Activated T-helper 2 cell treated with anti-CD3 and anti-CD28 coated beads, Interferon-gamma antibody, Interleukin-2, Interleukin-4, amounts not matched to agents 10 μg/mL and 5 μg/mL and 100 μg/mL, durations not matched to agents 14 hours and 24 hours and 36 hours (primary cell): ENCODE measurements around the gene HTR3C. TPM values are rescaled to one million over a fixed set of nuclear protein-coding genes. Genes with fewer than 3 reads are reported as not detected.
A peak's percentile ranks its signal among the peaks of the same experiment; 100 is the strongest.
"Not testable (repeated sequence)": the region's sequence is repeated elsewhere in the genome, so short reads cannot be mapped to it uniquely, and the experiment has no call there.

Source experiments
- DNase-seq: peaks from one replicate; pipeline ENCODE4 v3.0.0; 2021; ENCODE audit warnings: low spot score
- H3K27ac Mint-ChIP-seq: one replicate; pipeline ENCODE4 v1.8.0; 2021; ENCODE audit warnings: mixed read lengths
- H3K27me3 Mint-ChIP-seq: one replicate; pipeline ENCODE4 v1.8.0; 2021; ENCODE audit warnings: low read depth, mixed read lengths
- H3K36me3 Mint-ChIP-seq: one replicate; pipeline ENCODE4 v1.8.0; 2021; ENCODE audit warnings: low read depth, mixed read lengths
- H3K4me1 Mint-ChIP-seq: one replicate; pipeline ENCODE4 v1.8.0; 2021; ENCODE audit warnings: low read depth, mixed read lengths
- H3K4me3 Mint-ChIP-seq: one replicate; pipeline ENCODE4 v1.8.0; 2021; ENCODE audit warnings: low read depth, mild to moderate bottlenecking, moderate library complexity, mixed read lengths
- H3K9me3 Mint-ChIP-seq: one replicate; pipeline ENCODE4 v1.8.0; 2021; ENCODE audit warnings: mixed read lengths
- intact Hi-C: fragments of 100-400 bp; cut with micrococcal nuclease; formaldehyde crosslinking; loops from one replicate; pipeline ENCODE4 v1.15.1; 2023
- total RNA-seq: library from RNA; stranded (reverse); gene quantifications from 2 replicates; pipeline ENCODE4 v1.2.3, GENCODE V29; 2022

Gene HTR3C, protein sequence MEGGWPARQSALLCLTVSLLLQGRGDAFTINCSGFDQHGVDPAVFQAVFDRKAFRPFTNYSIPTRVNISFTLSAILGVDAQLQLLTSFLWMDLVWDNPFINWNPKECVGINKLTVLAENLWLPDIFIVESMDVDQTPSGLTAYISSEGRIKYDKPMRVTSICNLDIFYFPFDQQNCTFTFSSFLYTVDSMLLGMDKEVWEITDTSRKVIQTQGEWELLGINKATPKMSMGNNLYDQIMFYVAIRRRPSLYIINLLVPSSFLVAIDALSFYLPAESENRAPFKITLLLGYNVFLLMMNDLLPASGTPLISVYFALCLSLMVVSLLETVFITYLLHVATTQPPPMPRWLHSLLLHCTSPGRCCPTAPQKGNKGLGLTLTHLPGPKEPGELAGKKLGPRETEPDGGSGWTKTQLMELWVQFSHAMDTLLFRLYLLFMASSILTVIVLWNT
- total RNA-seq = not detected in 2 replicates

DNA sequence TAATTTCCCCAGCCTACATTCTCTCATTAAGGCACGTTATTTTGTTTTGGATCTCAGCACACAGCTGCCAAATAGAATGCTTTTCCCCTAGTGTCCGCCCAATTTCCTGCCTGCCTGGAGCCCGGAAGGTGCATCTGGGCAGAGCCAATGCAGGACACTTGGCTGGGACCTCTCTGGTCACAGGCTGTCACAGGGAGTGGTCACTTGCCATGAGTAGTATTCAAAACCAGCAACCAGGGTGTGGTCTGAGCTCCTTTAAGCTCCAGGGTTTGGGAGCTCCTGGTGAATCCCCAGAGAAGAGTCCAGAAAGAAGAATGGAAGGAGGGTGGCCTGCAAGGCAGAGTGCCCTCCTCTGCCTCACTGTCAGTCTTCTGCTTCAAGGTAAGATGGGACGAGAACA is at the start of gene HTR3C:
TSS of gene HTR3C (plus strand) at position 281 of the 400 bp plus-strand sequence. CDS start at position 315, 34 bp downstream.
- no peaks in the 10 kb centered on the region for H3K36me3 Mint-ChIP-seq
- intact Hi-C loops = no loop called here

DNA sequence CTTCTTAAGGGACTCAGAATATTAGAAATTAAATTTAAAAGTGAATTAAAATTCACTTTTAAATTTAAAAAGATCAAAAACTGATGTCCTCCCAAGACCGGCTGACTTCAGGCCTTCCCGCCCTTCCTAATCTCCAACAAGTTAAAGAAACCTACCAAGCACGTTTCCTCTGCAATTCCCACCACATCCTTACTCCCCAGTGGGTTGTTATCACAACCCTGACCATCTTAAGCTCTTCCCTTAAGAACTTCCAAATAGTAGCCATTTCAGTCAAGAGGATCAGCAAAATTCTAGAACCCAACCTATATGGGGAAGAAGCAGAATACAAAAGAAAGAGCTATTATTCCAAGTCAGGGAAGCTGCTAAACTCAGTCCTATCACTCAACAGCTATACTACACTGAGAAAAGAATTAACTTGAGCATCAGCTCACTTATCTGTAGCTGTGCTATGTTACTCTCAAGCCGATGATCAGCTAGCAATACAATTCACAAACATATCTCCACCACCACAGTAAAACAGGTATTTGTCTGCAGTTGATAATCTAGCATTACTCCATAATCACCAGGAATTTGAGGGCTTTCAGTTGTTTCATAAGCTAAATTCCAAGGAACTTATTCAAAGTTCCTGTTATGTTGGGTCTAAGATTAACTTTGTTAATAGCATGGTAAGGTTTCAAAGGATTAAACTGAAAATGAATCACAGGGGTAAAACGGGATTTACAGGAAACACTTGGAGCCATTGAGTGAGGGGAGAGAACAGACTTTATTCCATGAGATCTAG is 49.5 kb upstream of the HTR3C start:
- Mint-ChIP-seq H3K4me3 (no peak overlapping the region), H3K27me3 (no peaks in the 10 kb centered on the region), H3K9me3 (no peaks in the 10 kb centered on the region), H3K36me3 (peaks cover 9% of the 10 kb centered on the region), H3K4me1 (peaks cover 8% of the 10 kb centered on the region), H3K27ac (no peak overlapping the region)
- intact Hi-C loops = no loop called here
- no peak for DNase-seq

More for the DNA sequence above, at the start of gene HTR3C:
- no peaks in the 10 kb centered on the region for H3K9me3 Mint-ChIP-seq
- H3K4me1 Mint-ChIP-seq = no peaks in the 10 kb centered on the region
- DNase-seq = no peak
- H3K27ac Mint-ChIP-seq = no peak within 1 kb of the TSS
- H3K27me3 Mint-ChIP-seq = peaks cover 8% of the 10 kb centered on the region
- H3K4me3 Mint-ChIP-seq = no peak within 1 kb of the TSS

DNA sequence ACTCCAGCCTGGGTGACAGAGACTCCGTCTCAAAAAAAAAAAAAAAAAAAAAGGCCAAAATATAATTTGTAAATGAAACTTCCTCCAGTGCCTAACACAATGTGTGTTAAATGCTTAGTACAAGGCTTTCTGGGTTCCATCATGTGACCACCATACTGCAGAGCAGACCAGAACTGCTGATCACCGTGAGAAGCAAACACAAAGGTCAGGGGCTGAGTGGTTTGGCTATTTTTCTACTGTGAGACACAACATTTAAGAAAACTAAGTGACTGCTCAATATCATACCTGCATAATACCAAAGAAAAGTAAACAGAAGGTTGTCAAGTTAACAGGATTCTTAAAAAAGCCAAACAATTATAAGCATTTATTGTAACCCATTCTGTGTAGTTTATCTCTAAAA is 48.4 kb upstream of the HTR3C start:
- peaks cover 8% of the 10 kb centered on the region for H3K4me1 Mint-ChIP-seq
- H3K4me3 Mint-ChIP-seq = no peak overlapping the region
- no peak overlapping the region for H3K27ac Mint-ChIP-seq
- no peaks in the 10 kb centered on the region for H3K9me3 Mint-ChIP-seq
- no peak for DNase-seq
- peaks cover 13% of the 10 kb centered on the region for H3K36me3 Mint-ChIP-seq
- intact Hi-C loops = no loop called here
- H3K27me3 Mint-ChIP-seq = no peaks in the 10 kb centered on the region

DNA sequence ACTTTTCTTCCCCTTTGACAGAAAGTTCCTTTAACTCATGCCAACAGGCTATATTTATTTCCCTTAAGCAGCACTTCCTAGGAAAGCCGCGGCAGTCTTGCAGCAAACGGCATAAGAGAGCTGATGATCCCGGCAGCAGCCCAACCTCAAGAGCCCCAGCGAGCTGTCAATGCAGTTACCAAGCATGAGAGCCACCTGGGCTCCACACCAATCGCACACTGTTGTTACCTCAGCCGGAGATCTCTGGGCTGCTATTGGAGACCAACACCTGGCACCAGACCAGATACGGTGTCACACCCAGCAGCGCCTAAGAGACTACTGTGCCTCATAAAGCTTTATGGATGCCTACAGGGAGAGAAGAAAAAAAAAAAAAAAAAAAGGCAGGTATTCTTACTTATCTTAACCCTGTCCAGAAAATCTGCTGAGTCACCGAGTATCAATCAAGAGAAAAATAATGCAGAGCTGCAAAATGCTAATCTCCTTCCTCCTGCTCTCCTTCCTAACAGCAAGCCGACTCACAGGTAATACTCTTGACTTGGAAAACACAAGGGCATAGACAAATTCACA is 46.8 kb upstream of the HTR3C start:
- H3K4me1 Mint-ChIP-seq = peaks cover 8% of the 10 kb centered on the region
- H3K36me3 Mint-ChIP-seq = peaks cover 14% of the 10 kb centered on the region
- intact Hi-C loops = no loop called here
- H3K9me3 Mint-ChIP-seq = no peaks in the 10 kb centered on the region
- no peaks in the 10 kb centered on the region for H3K27me3 Mint-ChIP-seq
- no peak overlapping the region for H3K4me3 Mint-ChIP-seq
- DNase-seq = no peak
- H3K27ac Mint-ChIP-seq = no peak overlapping the region

DNA sequence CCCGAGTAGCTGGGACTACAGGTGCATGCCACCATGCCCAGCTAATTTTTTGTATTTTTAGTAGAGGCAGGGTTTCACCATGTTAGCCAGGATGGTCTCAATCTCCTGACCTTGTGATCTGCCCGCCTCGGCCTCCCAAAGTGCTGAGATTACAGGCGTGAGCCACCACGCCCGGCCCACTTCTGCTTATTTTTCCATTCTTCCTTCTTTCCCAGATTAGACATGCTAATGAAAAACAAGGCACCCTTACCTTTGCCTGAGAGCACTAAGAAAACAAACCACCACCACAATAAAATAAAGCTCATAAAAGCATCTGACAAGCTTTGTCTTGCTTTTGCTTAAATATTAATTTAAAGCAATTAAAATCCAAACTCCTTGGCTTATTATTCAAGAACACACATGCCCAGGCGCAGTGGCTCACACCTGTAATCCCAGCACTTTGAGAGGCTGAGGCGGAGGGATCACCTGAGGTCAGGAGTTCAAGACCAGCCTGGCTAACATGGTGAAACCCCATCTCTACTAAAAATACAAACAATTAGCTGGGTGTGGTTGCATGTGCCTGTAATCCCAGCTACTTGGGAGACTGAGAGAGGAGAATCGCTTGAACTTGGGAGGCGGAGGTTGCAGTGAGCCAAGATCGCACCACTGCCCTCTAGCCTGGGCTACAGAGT is 45.6 kb upstream of the HTR3C start:
- H3K4me1 Mint-ChIP-seq, DNase-seq, H3K27ac Mint-ChIP-seq, H3K9me3 Mint-ChIP-seq, intact Hi-C loops, H3K27me3 Mint-ChIP-seq, H3K4me3 Mint-ChIP-seq: not testable (repeated sequence)
- peaks cover 14% of the 10 kb centered on the region for H3K36me3 Mint-ChIP-seq

DNA sequence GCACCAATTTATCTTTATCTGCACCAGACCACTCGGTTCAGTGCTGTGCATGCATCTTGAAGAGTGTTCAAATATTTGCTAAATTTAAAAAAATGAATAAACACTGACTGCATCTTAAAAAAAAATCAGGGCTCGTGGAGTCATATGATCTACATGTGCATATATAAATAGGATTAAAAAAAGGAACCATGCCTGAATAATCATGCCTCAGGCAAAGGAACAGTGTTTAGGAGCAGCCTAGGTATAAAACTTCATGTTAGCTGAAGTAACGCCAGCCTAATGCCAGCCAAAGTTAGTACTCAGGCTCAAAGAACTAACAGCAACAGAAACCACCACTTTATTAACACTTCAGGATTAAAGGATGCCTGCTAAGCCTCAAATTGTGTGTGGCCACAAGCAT is 44.7 kb upstream of the HTR3C start:
- intact Hi-C loops = no loop called here
- Mint-ChIP-seq H3K36me3 (peaks cover 16% of the 10 kb centered on the region), H3K4me1 (peaks cover 8% of the 10 kb centered on the region), H3K27ac (no peak overlapping the region), H3K4me3 (no peak overlapping the region), H3K9me3 (no peaks in the 10 kb centered on the region), H3K27me3 (no peaks in the 10 kb centered on the region)
- DNase-seq = no peak

DNA sequence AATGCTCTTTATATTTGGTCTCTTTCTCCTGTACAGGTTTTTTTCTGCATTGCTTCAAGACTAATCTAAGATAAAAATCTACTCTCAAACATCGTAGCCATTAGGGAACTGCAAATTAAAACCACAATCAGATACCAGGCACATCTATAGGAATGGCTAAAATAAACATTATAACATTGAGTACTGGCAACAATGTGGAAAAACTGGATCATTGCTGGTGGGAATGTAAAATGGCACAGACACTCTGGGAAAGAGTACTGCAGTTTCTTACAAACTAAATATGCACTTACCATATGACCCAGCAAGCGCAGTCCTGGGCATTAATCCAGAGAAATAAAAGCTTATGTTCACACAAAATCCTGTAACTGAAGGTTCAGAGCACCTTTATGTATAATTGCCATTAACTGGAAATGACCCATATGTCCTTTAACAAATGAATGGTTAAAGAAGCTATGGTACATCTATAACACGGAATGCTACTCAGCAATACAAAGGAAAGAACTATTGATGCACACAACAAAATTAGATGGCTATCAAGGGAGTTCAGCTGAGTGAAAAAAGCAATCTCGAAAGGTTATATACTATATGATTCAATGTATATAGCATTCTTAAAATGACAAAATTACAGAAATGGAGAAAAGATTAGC is 41.5 kb upstream of the HTR3C start:
- peaks cover 17% of the 10 kb centered on the region for H3K36me3 Mint-ChIP-seq
- intact Hi-C loops = no loop called here
- H3K27me3 Mint-ChIP-seq = peaks cover 1% of the 10 kb centered on the region
- H3K4me3 Mint-ChIP-seq = no peak overlapping the region
- no peak for DNase-seq
- peaks cover 10% of the 10 kb centered on the region for H3K4me1 Mint-ChIP-seq
- H3K27ac Mint-ChIP-seq = no peak overlapping the region
- H3K9me3 Mint-ChIP-seq = no peaks in the 10 kb centered on the region

DNA sequence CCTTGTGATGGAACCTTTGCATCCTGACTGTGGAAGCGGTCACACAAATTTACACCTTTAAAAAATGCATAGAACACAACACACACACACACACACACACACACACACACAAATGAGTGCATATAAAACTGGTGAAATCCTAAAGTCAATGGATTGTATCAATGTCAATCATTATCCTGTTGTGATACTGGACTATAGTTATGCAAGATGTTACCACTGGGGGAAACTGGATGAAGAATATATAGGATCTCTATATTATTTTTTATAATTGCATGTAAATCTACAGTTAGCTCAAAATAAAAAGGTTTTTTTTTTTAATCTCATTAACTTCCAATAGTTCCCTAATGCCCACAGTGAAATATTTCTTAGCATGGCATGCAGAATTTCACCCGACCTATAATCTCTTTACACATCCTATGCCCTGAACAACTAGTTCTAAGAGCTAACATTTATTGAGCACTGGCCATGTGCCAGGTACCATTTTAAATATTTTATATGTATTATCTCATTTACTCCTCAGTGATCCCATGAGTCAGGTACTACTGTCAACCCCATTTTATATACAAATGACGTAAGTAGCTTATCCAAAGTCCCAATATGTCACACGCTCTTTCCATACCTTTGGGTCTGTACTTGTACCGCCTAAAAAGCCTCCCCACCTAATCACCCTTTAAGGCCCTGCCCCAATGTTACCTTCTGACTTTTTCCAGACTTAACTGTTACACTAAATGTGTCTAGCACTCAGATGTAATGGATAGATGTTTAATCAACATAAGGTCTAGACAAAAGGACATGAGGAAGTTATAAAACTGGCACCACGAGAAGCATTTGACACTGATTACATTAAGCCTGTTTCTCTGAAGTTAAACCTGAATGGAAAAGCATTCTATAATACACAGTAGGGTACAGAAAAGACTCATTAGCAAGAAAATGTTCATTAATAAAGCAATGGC is 40.6 kb upstream of the HTR3C start:
- Mint-ChIP-seq H3K9me3 (no peaks in the 10 kb centered on the region), H3K36me3 (peaks cover 14% of the 10 kb centered on the region), H3K4me3 (no peak overlapping the region), H3K27me3 (peaks cover 1% of the 10 kb centered on the region), H3K27ac (no peak overlapping the region), H3K4me1 (peaks cover 17% of the 10 kb centered on the region)
- no peak for DNase-seq
- intact Hi-C loops = no loop called here

DNA sequence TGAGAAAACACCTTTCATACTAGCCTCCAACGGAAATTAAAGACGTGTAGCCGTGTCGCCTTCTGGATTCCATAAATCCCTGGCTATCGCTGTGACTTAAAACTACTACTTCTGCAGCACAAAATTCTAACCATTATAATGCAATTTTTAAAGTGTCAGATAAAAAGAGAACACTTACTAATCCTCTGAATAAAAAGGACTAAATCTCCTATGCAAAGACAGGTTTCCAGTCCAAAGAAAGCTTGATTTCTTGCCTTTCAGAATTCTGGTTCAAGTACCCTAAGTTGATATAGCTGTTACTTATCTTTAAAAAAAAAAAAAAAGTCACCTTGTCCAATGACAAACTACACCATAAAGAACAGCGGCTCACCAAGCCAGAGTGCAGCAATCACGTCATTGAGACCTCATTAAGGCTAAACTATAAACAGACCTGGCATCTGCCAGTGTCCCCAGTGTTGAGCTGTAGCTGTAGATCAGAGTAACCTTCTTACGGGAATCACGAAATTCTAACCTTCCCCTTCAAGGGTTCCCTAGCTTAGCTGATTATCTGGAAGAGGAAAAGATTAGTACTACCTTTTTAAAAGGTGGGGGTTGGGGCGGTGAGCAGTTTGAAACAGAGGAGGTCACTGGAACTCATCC is 37.3 kb upstream of the HTR3C start:
- H3K4me3 Mint-ChIP-seq = peak overlapping the region; percentile 97
- peaks cover 5% of the 10 kb centered on the region for H3K27me3 Mint-ChIP-seq
- peaks cover 9% of the 10 kb centered on the region for H3K36me3 Mint-ChIP-seq
- H3K4me1 Mint-ChIP-seq = peaks cover 21% of the 10 kb centered on the region
- no peak for DNase-seq
- intact Hi-C loops = loop anchor here (2.0 to 5.0 kb wide), 4 partner anchors 119 to 548 kb away; partner anchors contain the start of genes ALG3, EEF1AKMT4 and EIF2B5
- H3K27ac Mint-ChIP-seq = no peak overlapping the region
- no peaks in the 10 kb centered on the region for H3K9me3 Mint-ChIP-seq

DNA sequence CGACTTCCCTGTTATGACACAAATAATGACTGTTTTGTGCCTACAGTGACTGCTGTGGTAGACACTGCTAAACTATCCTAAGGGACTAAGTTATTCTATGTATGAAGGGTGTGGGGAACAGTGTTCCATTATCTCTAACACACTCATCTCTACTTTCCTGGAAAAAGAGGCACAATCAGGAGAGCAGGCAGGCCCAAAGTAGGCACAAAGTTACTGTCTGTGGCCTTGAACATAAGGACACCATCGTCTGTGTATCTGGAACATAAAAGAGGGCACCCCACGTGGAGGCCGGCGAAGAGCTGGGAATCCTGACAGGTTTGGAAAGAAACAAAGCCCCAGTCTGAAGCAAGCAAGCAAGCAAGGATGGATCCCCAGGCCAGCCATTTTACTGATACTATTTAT is 36.7 kb upstream of the HTR3C start:
- Mint-ChIP-seq H3K4me3 (peak overlapping the region; percentile 97), H3K4me1 (peaks cover 21% of the 10 kb centered on the region), H3K9me3 (no peaks in the 10 kb centered on the region), H3K27ac (no peak overlapping the region), H3K27me3 (peaks cover 8% of the 10 kb centered on the region), H3K36me3 (peaks cover 9% of the 10 kb centered on the region)
- intact Hi-C loops = loop anchor here (2.0 to 5.0 kb wide), 4 partner anchors 119 to 549 kb away; partner anchors contain the start of genes ALG3, EEF1AKMT4 and EIF2B5
- DNase-seq = no peak
